Skin epidermis (tissue), 12 donors: ENCODE results near the gene RUBCNL.
A peak's percentile ranks its signal among the peaks of the same experiment; 100 is the strongest.

Source experiments
- H3K27ac ChIP-seq, 21 experiments: fragments of 200-600 bp; sonication (generic) in 11 of 21; one replicate each; pipeline ENCODE4 v1.5.0; 2020; ENCODE audit warnings: mild to moderate bottlenecking in 3 of 21, inconsistent platforms in 2 of 21, moderate library complexity in 2 of 21
- H3K4me3 ChIP-seq, 7 experiments: fragments of 200-600 bp; sonication (generic) in 2 of 7; one replicate each; pipeline ENCODE4 v1.5.0; 2020; ENCODE audit warnings: inconsistent platforms in 2 of 7, mild to moderate bottlenecking in 2 of 7, moderate library complexity in 1 of 7

The RUBCNL gene

DNA sequence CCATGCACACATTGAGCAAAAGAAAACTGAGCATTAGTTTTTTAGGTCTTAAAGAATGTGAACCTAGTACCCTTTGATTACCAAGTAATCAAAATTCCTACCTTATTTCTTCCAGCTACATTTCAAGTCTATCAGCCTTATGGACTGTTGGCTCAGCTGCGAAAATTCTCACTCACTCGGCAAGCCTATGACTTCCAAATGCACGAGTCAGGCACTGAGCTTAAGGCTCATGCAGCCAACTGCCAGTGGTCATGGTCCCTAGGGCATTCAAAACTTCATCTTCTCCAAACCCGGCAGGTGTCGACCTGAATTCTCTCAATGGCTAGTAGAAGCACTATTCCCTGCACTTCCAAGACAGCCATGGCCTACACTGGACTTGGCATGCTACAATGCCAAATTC, 41.2 kb downstream of the RUBCNL start:
- Histone ChIP-seq H3K27ac (no peak overlapping the region), H3K4me3 (no peak overlapping the region)

DNA sequence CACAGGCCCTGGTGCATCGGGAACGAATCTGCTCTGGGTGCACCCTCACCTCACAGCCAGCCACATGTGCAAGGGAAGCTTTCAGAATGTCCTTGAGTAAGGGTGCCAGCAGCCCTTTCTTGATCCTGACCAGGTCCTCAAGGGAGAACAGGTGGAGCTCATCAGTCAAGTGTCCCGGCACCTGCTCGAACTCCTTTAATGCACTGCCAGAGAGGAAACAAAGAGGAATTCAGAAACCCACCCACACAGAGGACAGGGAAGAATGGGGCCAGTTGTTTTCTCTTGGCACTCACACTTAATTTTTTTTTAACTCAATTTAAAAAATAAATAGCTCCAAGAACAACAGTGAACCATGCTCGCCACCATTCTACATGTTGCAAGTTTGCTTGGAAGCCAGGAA, 41.7 kb downstream of the RUBCNL start:
- Histone ChIP-seq H3K27ac (no peak overlapping the region), H3K4me3 (no peak overlapping the region)

DNA sequence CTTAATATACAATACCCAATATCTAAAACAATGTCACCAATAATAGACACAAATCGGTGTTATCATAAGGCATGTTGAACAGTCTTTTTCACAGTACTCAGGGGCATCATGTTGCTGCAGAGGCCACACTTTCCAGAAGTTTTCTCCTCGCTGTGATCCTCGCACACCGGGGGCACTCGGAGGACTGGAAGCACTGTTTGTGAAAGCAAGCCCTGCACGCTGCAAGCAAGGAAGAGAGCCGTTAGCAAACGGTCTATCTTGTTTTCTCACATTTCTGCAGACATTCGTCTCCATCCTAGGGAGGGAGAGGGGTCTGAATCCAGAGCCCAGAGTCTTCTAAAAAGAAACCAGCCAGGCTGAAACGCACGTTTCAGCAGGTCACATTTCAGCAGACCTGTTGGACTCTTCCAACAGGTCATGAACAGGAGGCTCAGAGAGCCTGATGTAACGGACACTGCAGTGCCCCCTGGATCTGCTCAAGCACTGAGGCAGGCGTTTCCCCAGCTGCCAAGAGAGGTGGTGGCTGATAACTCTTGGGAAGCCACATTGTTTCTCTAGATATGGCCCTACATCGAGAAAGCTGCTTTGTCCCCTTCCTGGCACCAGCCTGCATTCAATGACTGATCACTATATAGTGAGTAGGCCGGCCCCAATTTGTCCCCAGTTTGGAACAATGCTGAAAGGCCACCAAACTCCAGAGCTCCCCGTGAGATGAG, 43.6 kb downstream of the RUBCNL start:
- Histone ChIP-seq H3K27ac (no peak overlapping the region), H3K4me3 (no peak overlapping the region)

DNA sequence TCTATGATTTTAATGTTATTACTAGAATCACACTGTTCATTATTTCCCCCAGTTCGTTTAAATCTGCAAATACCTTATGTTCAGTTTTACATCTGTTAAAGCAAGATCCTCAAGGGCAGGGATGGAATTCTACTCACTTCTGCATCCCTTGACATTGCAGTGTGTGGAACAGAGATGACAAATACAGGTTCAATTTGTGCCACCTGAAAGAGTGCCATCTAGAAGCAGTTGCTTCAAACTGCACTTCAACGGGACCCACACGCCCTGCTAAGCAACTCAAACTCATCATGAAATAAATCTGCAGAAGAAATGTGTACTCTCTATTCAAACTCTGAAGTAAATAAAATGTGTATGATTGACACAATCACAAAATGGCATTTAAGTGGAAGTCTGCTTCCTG, 44.5 kb downstream of the RUBCNL start:
- Histone ChIP-seq H3K27ac (peak overlapping the region in 1 of 21 experiments; percentile 70), H3K4me3 (no peak overlapping the region)

DNA sequence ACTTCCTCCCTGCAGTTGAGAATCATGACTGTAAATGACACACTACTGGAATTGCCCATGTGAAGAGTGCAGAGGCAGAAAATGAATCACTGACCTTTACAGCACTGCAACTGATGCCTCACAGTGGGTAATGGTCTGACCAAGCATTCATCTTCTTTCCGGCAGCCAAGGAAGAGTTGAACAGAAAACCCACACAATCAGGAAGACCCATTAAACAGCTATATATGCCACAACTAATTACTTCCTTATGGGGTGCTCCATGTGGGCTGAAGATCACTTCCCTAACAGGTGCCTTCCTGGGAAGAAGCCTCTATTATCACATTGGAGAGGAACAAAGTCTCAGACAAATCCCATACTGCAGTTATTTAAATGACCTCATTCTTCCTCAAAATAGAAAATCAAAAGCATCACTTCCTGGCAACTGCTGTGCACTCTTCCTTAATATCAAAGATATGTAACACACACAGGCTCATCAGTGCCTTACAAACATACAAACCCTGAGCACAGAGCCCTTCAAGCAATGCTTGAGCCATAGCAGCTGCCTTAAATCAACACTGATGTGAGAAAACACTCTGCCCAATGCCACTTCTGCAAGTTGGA, 45.8 kb downstream of the RUBCNL start:
- Histone ChIP-seq H3K27ac (peak overlapping the region in 11 of 21 experiments; percentile 13 to 70 (median 42)), H3K4me3 (no peak overlapping the region)

DNA sequence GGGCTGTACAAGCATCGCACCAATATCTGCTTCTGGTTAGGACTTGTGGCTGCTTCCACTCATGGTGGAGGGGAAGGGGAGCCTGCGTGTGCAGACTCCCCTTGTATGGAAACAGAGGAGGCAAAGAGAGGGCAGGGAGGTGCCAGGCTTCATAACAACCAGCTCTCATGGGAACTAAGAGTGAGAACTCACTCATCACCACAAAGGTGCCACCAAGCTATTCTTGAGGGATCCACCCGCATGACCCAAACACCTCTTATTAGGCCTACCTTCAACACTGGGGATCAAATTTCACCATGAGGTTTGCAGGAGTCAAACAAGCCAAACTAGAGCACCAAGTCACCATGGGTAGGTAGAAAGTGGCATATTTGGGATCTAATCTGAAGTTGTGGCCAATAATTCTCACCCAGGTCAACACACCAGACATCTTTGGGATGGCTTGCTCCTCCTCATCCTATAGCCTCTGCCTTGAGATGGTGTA, 46.4 kb downstream of the RUBCNL start:
- no peak overlapping the region for H3K4me3 ChIP-seq
- H3K27ac ChIP-seq = peak overlapping the region in 13 of 21 experiments; percentile 2 to 70 (median 37)

DNA sequence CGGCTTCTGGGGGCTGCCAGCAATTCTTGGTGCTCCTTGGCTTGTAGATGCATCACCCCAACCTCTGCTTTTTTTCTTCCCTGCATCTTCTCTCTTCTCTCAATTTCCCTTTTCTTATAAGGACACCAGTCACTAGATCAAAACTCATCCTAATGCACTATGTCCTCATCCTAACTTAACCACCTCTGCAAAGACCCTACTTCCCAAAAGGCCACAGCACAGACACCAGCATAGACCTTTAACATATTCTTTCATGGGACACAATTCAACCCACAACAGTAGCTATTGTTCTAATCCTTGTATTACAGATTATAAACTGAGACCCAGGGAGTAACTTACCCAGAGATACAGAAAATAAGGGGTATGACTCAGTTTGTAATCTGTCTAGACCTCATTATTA, 47.0 kb downstream of the RUBCNL start:
- H3K4me3 ChIP-seq = no peak overlapping the region
- peak overlapping the region in 6 of 21 experiments; percentile 11 to 62 (median 34) for H3K27ac ChIP-seq

DNA sequence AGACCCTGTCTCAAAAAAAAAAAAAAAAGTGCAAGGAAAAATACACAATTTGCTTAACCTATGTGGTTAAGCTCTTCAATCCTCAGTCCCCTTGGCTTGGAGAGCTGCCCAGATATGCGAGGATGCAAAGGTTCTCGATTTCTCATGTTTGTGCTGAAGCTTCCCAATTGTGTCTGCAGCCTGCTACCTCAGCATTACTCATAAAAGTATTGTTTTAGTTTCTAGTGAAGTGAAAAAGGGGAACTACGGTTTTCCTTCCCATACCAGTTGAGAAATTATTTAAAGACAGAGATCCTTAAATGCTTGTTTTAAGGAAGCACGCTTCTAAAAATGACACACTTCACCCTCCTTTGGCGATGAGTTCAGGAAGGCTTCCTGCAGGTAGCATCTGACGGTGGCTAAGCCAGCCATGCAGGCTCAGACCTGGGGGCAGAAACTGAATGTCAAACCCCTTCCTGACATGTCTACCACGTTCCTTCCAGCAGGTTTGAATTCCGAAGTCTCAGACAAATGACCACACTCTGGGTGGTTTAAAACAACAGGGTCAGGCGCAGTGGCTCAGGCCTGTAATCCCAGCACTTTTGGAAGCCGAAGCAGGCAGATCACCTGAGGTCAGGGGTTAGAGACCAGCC, 47.9 kb downstream of the RUBCNL start:
- no peak overlapping the region for H3K4me3 ChIP-seq
- H3K27ac ChIP-seq = peak overlapping the region in 6 of 21 experiments; percentile 22 to 62 (median 36)

DNA sequence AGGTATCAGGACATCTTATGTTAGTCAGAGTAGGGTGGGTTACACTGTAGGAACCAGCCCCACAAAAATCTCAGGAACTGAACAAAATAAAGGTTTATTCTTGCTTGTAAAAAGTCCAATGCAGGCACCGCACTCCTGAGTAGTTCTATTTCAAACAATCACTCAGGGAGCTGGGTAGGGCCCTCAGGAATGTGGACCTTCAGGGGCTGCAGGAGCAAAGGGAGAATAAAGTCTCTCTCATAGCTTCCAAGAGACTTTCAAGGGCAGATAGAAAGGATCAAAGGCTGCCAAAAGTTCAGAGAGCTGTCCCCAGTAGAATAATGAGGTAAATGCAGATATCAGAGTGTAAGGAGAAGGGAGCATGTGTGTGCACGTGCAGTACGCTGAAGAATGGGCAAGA, 49.4 kb downstream of the RUBCNL start:
- Histone ChIP-seq H3K4me3 (no peak overlapping the region), H3K27ac (no peak overlapping the region)

DNA sequence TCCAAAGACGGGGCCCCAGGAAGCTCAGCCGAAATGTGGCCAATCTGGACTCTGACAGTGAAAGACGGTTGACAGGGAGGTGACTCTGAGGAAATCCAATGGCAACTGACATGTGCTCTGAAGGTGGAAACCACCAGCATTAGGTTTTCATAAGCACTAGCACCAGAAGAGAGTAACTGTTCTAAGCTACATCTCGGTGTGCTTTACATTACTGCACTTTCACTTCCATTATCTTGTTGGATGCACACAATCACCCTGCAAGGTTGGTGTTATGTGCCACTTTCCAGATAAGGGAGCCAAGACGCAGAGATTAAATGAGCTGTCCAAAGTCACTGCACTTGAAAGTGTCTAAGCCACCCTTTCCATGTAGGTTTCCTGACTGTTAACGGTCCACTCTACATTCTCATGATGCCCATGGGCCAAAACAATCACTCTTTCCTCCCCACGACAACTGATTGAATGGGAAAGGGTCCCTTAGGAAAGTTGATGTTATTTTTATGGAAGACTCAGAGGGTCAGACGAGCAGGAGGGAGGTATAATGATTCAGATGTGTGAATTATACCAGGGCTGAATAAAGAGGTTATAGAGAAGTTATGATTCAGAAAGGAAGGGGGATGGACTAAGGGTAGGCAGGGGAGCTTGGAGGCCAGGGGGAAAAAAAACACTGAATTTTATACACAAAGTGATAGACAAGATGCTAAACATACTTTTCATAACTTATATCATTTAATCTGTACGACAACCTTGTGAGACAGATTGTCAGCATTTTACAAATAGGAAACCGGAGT, 52.8 kb downstream of the RUBCNL start:
- Histone ChIP-seq H3K4me3 (no peak overlapping the region), H3K27ac (no peak overlapping the region)

DNA sequence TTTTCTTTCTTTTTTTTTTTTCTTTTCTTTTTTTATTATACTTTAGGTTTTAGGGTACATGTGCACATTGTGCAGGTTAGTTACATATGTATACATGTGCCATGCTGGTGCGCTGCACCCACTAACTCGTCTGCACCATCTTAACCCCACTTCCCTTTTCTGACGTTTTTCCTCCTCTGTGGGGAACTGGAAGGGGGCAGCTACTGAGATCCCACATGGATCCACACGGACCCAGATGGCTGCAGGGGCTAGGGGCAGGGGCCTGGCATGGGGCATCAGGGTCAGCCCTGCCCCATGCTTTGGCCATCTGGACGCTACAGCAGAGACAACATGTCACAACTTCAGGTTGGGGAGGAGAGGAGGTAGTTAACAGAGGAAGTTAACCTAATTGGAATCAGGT, 54.3 kb downstream of the RUBCNL start:
- Histone ChIP-seq H3K27ac (peak overlapping the region in 1 of 21 experiments; percentile 23), H3K4me3 (no peak overlapping the region)

DNA sequence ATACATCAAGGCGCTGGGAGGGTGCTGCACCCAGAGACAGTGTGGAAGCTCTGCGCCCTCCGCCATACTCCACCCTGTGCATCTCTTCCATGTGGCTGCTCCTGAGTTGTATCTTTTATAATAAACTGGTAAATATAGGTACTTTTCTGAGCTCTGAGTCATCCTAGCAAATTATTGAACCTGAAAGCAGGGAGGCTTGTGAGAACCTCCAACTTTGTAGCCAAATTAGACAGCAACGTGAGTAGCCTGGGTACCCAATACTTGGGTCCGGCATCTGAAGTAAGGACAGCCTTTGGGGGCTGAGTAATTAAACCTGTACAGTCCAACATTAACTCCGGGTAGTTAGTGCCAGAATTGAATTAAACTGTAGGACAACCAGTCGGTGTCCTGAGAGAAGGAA, 57.4 kb downstream of the RUBCNL start:
- no peak overlapping the region for H3K4me3 ChIP-seq
- H3K27ac ChIP-seq = no peak overlapping the region

DNA sequence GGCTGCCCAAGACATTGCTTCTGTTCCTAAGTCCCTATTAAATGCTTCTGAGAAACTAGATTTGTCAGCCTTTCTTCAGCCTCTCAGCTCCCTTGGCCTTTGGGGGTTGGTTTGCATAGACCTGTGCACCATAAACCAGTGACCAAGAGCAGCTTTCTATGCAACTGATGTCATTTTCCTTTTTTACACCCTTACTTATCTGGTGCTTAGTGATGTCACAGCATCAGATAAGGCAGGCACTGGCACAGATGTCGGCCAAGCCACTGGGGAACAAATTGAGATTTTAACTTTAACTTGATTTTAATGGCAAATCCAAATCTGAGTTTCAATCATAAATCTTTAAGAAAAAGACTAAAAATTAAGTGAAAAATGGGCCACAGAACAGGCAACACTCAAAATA, 59.8 kb downstream of the RUBCNL start:
- no peak overlapping the region for H3K27ac ChIP-seq
- no peak overlapping the region for H3K4me3 ChIP-seq

DNA sequence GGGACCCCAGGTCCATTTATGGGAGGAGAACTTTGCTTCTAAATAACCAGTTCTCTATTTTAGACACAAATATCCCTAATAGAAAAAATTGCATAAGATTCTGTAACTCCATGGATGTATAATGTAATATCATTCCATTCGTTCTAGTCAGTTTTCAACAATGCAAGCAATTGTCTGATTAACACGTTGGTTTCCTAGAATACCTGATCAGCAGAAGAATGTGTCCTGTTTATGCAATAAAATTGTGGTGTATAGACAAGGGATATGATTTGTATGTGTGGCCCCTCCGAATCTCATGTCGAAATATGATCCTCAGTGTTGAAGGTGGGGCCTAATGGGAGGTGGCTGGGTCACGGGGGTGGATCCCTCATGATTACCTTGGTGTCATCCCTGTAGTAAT, 62.1 kb downstream of the RUBCNL start:
- H3K4me3 ChIP-seq = no peak overlapping the region

DNA sequence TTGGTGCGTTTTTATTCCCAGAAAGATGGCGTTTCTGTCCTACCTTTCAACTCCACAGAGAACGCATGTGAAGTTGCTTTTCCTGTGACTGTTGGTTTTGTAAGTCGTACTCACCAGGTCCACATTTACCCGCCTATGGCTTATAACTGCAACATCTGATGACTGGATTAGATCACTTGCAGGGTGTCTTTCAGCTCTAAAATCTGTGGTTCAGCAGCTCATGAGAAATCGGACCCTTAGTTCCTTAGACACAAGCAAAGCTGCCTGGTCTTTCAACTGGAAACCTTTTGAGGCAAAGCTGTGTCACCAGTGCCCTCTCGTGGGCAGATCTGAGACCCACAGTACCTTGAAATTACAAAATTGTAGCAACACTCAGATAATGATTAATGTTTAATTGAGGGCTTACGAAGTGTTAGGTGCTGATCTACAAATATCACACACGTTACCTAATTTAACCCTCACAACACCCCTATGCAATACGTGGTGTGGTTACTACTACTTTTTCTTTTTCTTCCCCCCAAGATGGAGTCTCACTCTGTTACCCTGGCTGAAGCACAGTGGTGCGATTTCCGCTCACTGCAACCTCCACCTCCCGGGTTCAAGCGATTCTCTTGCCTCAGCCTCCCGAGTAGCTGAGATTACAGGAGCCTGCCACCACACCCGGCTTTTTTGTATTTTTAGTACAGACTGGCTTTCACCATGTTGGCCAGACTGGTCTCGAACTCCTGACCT, 65.4 kb downstream of the RUBCNL start:
- no peak overlapping the region for H3K4me3 ChIP-seq
- peak overlapping the region in 3 of 21 experiments; percentile 36 to 67 (median 53) for H3K27ac ChIP-seq

More for the DNA sequence above, 62.1 kb downstream of the RUBCNL start:
- no peak overlapping the region for H3K27ac ChIP-seq

DNA sequence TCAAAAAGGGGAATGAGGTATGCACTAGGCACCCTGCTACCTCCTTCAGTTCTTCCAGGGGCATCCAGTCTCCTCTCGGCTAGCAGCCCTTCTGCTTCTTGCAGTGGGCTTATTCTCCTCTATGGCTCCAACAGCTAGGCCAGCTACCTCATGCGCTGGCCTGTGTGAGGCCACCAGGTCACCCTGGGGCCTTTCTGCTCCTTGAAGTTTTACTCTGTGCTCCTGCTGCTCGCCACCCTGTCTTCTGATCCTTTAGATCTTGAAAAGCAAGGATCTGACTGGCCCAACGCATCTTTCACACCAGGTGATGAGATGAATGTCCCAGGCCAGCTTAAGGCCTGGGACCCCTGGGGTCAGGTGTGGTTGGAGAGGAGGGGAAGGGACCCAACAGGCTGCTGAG, 66.2 kb downstream of the RUBCNL start:
- H3K4me3 ChIP-seq = no peak overlapping the region
- peak overlapping the region in 2 of 21 experiments; percentile 36 to 53 for H3K27ac ChIP-seq

DNA sequence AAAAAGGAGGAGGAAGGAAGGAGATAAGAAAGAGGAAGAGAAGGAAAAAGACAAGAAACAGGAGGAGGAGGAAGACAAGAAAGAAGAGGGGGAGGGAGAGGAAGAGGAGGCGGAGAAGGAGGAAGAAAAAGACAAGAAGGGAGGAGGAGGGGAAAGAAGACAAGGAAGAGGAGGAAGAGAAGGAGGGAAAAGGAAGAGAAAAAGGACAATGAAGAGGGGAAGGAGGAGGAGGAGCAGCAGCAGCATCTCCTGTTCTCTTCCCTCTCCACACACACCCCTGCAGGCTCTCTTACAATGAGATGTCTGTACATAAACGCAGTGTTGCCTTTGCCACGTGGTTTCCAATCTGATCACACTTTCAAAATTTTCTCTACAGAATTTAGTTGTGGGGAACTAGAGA, 66.6 kb downstream of the RUBCNL start:
- H3K4me3 ChIP-seq = no peak overlapping the region

DNA sequence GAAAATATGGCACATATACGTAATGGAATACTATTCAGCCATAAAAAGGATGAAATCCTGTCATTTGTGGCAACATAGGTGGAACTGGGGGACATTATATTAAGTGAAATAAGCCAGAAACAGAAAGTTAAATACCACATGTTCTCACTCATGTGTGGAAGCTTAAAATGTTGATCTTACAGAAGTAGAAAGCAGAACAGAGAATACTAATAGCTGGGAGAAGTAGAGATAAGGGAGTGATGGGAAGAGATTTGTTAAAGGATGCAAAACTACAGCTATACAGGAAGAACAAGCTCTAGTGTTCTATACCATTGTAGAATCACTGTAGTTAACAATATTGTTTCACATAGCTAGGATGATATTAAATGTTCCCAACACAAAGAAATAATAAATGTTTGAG, 68.1 kb downstream of the RUBCNL start:
- H3K4me3 ChIP-seq = no peak overlapping the region
- H3K27ac ChIP-seq = no peak overlapping the region

More for the DNA sequence above, 66.6 kb downstream of the RUBCNL start:
- peak overlapping the region in 1 of 21 experiments; percentile 53 for H3K27ac ChIP-seq

DNA sequence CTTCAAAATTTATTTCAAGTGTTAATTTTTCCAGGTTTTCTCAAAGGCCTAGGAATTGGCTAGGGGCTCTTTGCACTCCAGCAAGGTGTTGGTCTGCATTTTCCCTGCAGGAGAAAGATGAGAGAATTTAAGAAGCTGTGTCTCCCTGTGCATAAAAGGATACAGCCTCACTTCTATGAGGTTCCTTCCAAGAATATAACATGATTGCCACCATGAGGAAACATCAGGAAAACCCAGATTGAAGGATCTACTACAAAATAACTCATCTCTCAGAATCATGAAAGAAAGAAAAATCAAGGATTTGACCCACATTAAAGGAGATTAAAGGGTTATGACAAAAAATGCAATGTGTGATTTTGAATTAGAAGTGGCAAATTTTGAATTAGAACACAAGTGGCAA, 69.9 kb downstream of the RUBCNL start:
- no peak overlapping the region for H3K27ac ChIP-seq
- H3K4me3 ChIP-seq = no peak overlapping the region
